Measurements from ENCODE around the gene GLRA3. TPM values are rescaled to one million over a fixed set of nuclear protein-coding genes. Genes with fewer than 3 reads are reported as not detected.
"Not testable (repeated sequence)": the region's sequence is repeated elsewhere in the genome, so short reads cannot be mapped to it uniquely, and the experiment has no call there.

Gene GLRA3
- total RNA-seq, 1 donor = under 0.01 TPM

GRCh38 chr4:174813292-174813691, 15.8 kb downstream of the GLRA3 start:
- DNase-seq (ENCODE audit: low read depth in 2 of 3, low spot score in 2 of 3) = no peak

GRCh38 chr4:174810834-174811233, 18.2 kb downstream of the GLRA3 start:
- no peak for DNase-seq (ENCODE audit: low read depth in 2 of 3, low spot score in 2 of 3)

GRCh38 chr4:174808836-174809235, 20.2 kb downstream of the GLRA3 start:
- no peak for DNase-seq (ENCODE audit: low read depth in 2 of 3, low spot score in 2 of 3)

- no peak for DNase-seq (ENCODE audit: low read depth in 2 of 3, low spot score in 2 of 3)
These were observed 20.9 kb downstream of the GLRA3 start for GRCh38 chr4:174808119-174808518.

GRCh38 chr4:174805746-174806145, 23.3 kb downstream of the GLRA3 start:
- DNase-seq (ENCODE audit: low read depth in 2 of 3, low spot score in 2 of 3) = no peak

- no peak for DNase-seq (ENCODE audit: low read depth in 2 of 3, low spot score in 2 of 3)
These were observed 34.4 kb downstream of the GLRA3 start for GRCh38 chr4:174794543-174795094.

GRCh38 chr4:174789657-174790056, 39.4 kb downstream of the GLRA3 start:
- DNase-seq (ENCODE audit: low read depth in 2 of 3, low spot score in 2 of 3) = no peak

GRCh38 chr4:174778274-174778986, 50.6 kb downstream of the GLRA3 start:
- not testable (repeated sequence) for DNase-seq (ENCODE audit: low read depth in 2 of 3, low spot score in 2 of 3)

- DNase-seq (ENCODE audit: low read depth in 2 of 3, low spot score in 2 of 3) = no peak
These were observed 53.7 kb downstream of the GLRA3 start for GRCh38 chr4:174775366-174775765.

GRCh38 chr4:174764105-174764729, 64.8 kb downstream of the GLRA3 start:
- DNase-seq (ENCODE audit: low read depth in 2 of 3, low spot score in 2 of 3) = peak in 2 of 3 donors; percentile 9 to 48

- no peak for DNase-seq (ENCODE audit: low read depth in 2 of 3, low spot score in 2 of 3)
These were observed 65.5 kb downstream of the GLRA3 start for GRCh38 chr4:174763454-174764104.

GRCh38 chr4:174761451-174761850, 67.6 kb downstream of the GLRA3 start:
- DNase-seq (ENCODE audit: low read depth in 2 of 3, low spot score in 2 of 3) = no peak

GRCh38 chr4:174757736-174758135, 71.3 kb downstream of the GLRA3 start:
- no peak for DNase-seq (ENCODE audit: low read depth in 2 of 3, low spot score in 2 of 3)

- DNase-seq (ENCODE audit: low read depth in 2 of 3, low spot score in 2 of 3) = no peak
These were observed 76.0 kb downstream of the GLRA3 start for GRCh38 chr4:174753021-174753420.

- no peak for DNase-seq (ENCODE audit: low read depth in 2 of 3, low spot score in 2 of 3)
These were observed 77.0 kb downstream of the GLRA3 start for GRCh38 chr4:174752026-174752425.

GRCh38 chr4:174749091-174749490, 80.0 kb downstream of the GLRA3 start:
- no peak for DNase-seq (ENCODE audit: low read depth in 2 of 3, low spot score in 2 of 3)

GRCh38 chr4:174746710-174747109, 82.3 kb downstream of the GLRA3 start:
- DNase-seq (ENCODE audit: low read depth in 2 of 3, low spot score in 2 of 3) = no peak

GRCh38 chr4:174742561-174742960, 86.5 kb downstream of the GLRA3 start:
- DNase-seq (ENCODE audit: low read depth in 2 of 3, low spot score in 2 of 3) = no peak

- DNase-seq (ENCODE audit: low read depth in 2 of 3, low spot score in 2 of 3) = no peak
These were observed 89.5 kb downstream of the GLRA3 start for GRCh38 chr4:174739576-174739975.

- DNase-seq (ENCODE audit: low read depth in 2 of 3, low spot score in 2 of 3) = no peak
These were observed 94.9 kb downstream of the GLRA3 start for GRCh38 chr4:174734181-174734580.

- DNase-seq (ENCODE audit: low read depth in 2 of 3, low spot score in 2 of 3) = no peak
These were observed 111.2 kb downstream of the GLRA3 start for GRCh38 chr4:174717828-174718227.

Measured in hematopoietic multipotent progenitor cell (in vitro differentiated cells).